ENCODE results near the gene ABR. TPM values are rescaled to one million over a fixed set of nuclear protein-coding genes. Genes with fewer than 3 reads are reported as not detected.

Gene ABR
- total and polyA plus RNA-seq, 2 of the 13 experiments (the other 11 are each of a cell fraction or from before 2014, with no cell fraction given), result 12.4 to 40.4 TPM

DNA sequence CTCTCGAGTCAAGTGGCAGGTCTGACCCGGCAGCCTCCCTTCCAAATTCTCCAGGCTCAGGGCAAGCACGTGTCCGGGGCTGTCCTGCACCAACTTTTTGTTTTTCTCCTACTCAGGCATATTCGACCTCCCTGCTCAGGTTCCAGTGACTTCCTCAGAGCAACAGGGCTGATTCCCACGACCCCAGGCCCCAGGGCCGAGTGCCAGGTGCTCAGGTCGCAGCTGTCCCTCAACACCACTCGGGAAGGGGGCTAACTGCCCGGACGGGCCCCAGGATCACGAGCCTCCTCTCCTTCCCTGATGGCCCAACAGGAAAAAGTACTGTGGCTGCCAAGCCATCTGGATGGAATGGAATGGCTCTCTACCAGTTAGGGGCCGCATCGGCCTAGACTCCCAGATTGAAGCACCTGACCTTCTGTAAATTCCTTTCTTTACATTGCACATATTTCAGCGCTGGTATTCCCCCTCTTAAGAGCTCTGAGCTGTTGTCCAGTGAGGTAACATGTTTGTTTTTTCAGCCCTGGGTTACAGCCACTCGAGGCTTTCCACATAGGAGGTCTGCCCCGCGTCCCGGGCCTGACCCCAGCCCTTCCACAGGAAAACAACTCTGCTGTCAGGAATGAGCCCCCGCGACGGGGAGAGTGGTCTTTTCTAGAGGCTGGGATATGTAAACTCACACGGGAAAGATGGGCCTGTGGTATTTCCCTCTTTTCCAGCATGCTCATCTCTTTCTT, 225.2 kb downstream of the ABR start (continued):
- TF ChIP-seq ZFX (CRISPR knock-in tag; IDR thresholded peaks at IDR 0.05; ENCODE audit: low read depth), result peak; percentile 38; the same call in 1 of the 2 replicates
- TF ChIP-seq GMEB1 (CRISPR knock-in tag; IDR thresholded peaks at IDR 0.05; ENCODE audit: borderline replicate concordance), result no peak
- TF ChIP-seq, protein P1, sequence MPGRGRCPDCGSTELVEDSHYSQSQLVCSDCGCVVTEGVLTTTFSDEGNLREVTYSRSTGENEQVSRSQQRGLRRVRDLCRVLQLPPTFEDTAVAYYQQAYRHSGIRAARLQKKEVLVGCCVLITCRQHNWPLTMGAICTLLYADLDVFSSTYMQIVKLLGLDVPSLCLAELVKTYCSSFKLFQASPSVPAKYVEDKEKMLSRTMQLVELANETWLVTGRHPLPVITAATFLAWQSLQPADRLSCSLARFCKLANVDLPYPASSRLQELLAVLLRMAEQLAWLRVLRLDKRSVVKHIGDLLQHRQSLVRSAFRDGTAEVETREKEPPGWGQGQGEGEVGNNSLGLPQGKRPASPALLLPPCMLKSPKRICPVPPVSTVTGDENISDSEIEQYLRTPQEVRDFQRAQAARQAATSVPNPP (CRISPR knock-in tag; IDR thresholded peaks at IDR 0.05), result no peak
- no peak for TF ChIP-seq IRF2 (CRISPR knock-in tag; IDR thresholded peaks at IDR 0.05)
- TF ChIP-seq ZNF776 (CRISPR knock-in tag; IDR thresholded peaks at IDR 0.05), result no peak
- TF ChIP-seq ZNF768 (CRISPR knock-in tag; IDR thresholded peaks at IDR 0.05), result no peak
- TF ChIP-seq SIN3A (IDR thresholded peaks at IDR 0.05; ENCODE audit: borderline replicate concordance, low read depth, low read length), result no peak
- TF ChIP-seq, protein P2, sequence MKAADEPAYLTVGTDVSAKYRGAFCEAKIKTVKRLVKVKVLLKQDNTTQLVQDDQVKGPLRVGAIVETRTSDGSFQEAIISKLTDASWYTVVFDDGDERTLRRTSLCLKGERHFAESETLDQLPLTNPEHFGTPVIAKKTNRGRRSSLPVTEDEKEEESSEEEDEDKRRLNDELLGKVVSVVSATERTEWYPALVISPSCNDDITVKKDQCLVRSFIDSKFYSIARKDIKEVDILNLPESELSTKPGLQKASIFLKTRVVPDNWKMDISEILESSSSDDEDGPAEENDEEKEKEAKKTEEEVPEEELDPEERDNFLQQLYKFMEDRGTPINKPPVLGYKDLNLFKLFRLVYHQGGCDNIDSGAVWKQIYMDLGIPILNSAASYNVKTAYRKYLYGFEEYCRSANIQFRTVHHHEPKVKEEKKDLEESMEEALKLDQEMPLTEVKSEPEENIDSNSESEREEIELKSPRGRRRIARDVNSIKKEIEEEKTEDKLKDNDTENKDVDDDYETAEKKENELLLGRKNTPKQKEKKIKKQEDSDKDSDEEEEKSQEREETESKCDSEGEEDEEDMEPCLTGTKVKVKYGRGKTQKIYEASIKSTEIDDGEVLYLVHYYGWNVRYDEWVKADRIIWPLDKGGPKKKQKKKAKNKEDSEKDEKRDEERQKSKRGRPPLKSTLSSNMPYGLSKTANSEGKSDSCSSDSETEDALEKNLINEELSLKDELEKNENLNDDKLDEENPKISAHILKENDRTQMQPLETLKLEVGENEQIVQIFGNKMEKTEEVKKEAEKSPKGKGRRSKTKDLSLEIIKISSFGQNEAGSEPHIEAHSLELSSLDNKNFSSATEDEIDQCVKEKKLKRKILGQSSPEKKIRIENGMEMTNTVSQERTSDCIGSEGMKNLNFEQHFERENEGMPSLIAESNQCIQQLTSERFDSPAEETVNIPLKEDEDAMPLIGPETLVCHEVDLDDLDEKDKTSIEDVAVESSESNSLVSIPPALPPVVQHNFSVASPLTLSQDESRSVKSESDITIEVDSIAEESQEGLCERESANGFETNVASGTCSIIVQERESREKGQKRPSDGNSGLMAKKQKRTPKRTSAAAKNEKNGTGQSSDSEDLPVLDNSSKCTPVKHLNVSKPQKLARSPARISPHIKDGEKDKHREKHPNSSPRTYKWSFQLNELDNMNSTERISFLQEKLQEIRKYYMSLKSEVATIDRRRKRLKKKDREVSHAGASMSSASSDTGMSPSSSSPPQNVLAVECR (CRISPR knock-in tag; IDR thresholded peaks at IDR 0.05; ENCODE audit: borderline replicate concordance), result no peak
- no peak for TF ChIP-seq ARNT2 (CRISPR knock-in tag; IDR thresholded peaks at IDR 0.05; ENCODE audit: low read depth)
- no peak for TF ChIP-seq E2F1 (CRISPR knock-in tag; IDR thresholded peaks at IDR 0.05)
- TF ChIP-seq ZBTB46 (CRISPR knock-in tag; IDR thresholded peaks at IDR 0.05; ENCODE audit: borderline replicate concordance), result no peak
- no peak for TF ChIP-seq ZNF383 (CRISPR knock-in tag; IDR thresholded peaks at IDR 0.05; ENCODE audit: borderline replicate concordance)
- TF ChIP-seq, protein P3, sequence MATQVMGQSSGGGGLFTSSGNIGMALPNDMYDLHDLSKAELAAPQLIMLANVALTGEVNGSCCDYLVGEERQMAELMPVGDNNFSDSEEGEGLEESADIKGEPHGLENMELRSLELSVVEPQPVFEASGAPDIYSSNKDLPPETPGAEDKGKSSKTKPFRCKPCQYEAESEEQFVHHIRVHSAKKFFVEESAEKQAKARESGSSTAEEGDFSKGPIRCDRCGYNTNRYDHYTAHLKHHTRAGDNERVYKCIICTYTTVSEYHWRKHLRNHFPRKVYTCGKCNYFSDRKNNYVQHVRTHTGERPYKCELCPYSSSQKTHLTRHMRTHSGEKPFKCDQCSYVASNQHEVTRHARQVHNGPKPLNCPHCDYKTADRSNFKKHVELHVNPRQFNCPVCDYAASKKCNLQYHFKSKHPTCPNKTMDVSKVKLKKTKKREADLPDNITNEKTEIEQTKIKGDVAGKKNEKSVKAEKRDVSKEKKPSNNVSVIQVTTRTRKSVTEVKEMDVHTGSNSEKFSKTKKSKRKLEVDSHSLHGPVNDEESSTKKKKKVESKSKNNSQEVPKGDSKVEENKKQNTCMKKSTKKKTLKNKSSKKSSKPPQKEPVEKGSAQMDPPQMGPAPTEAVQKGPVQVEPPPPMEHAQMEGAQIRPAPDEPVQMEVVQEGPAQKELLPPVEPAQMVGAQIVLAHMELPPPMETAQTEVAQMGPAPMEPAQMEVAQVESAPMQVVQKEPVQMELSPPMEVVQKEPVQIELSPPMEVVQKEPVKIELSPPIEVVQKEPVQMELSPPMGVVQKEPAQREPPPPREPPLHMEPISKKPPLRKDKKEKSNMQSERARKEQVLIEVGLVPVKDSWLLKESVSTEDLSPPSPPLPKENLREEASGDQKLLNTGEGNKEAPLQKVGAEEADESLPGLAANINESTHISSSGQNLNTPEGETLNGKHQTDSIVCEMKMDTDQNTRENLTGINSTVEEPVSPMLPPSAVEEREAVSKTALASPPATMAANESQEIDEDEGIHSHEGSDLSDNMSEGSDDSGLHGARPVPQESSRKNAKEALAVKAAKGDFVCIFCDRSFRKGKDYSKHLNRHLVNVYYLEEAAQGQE (IDR thresholded peaks at IDR 0.05; ENCODE audit: borderline replicate concordance in 1 of 2, low read depth in 1 of 2, low read length in 2 of 2), result no peak
